HG03108 (cell line): Measurements from ENCODE around the gene MAP1LC3B.

Experiments used
- ATAC-seq: cut with Tn5 transposase; IDR thresholded peaks from one replicate; pipeline ENCODE4 v1.9.1; 2021; ENCODE audit warnings: moderate library complexity; ENCODE audit not compliant: unreplicated experiment

The MAP1LC3B gene

GRCh38 chr16:87407511-87408112 lies 15.5 kb downstream of the MAP1LC3B start:
- ATAC-seq = no peak

GRCh38 chr16:87409153-87409552 lies 17.0 kb downstream of the MAP1LC3B start:
- no peak for ATAC-seq

GRCh38 chr16:87409781-87410180 lies 17.6 kb downstream of the MAP1LC3B start:
- ATAC-seq = no peak

- no peak for ATAC-seq
Observed at GRCh38 chr16:87410530-87410929, 18.4 kb downstream of the MAP1LC3B start.

- ATAC-seq = no peak
Observed at GRCh38 chr16:87410968-87411367, 18.8 kb downstream of the MAP1LC3B start.

GRCh38 chr16:87411375-87412271 lies 19.5 kb downstream of the MAP1LC3B start:
- no peak for ATAC-seq

GRCh38 chr16:87412371-87412995 lies 20.3 kb downstream of the MAP1LC3B start:
- ATAC-seq = no peak

GRCh38 chr16:87412996-87413421 lies 20.9 kb downstream of the MAP1LC3B start:
- ATAC-seq = no peak

- ATAC-seq = no peak
Observed at GRCh38 chr16:87414251-87414680, 22.1 kb downstream of the MAP1LC3B start.

- no peak for ATAC-seq
Observed at GRCh38 chr16:87415441-87415840, 23.3 kb downstream of the MAP1LC3B start.

GRCh38 chr16:87416826-87417527 lies 24.8 kb downstream of the MAP1LC3B start:
- ATAC-seq = no peak

- no peak for ATAC-seq
Observed at GRCh38 chr16:87417528-87417910, 25.4 kb downstream of the MAP1LC3B start.

GRCh38 chr16:87418216-87418615 lies 26.1 kb downstream of the MAP1LC3B start:
- no peak for ATAC-seq

GRCh38 chr16:87418644-87419043 lies 26.5 kb downstream of the MAP1LC3B start:
- ATAC-seq = no peak

- no peak for ATAC-seq
Observed at GRCh38 chr16:87420026-87421002, 28.2 kb downstream of the MAP1LC3B start.

GRCh38 chr16:87421003-87421912 lies 29.1 kb downstream of the MAP1LC3B start:
- no peak for ATAC-seq

- no peak for ATAC-seq
Observed at GRCh38 chr16:87422106-87422505, 30.0 kb downstream of the MAP1LC3B start.

GRCh38 chr16:87423429-87423828 lies 31.3 kb downstream of the MAP1LC3B start:
- ATAC-seq = no peak

- no peak for ATAC-seq
Observed at GRCh38 chr16:87424266-87424665, 32.1 kb downstream of the MAP1LC3B start.
